ENCODE results near the gene ADAM33. TPM values are rescaled to one million over a fixed set of nuclear protein-coding genes. Genes with fewer than 3 reads are reported as not detected.

ADAM33 gene
- total RNA-seq, 4 donors from 2014 or later, result 2.6 to 6.4 (median 3.1) TPM

- Histone ChIP-seq H3K9me3 (no peaks in the 10 kb centered on the region), H3K27me3 (no peaks in the 10 kb centered on the region), H3K4me1 (no peaks in the 10 kb centered on the region), H3K27ac (no peak overlapping the region), H3K4me3 (no peak overlapping the region), H3K36me3 (peaks cover 0 to 36% of the 10 kb centered on the region in 2 donors)
- no peak for ATAC-seq
- in situ Hi-C loops (cut with MboI; ENCODE audit: low sequenced_read_pairs in 4 of 4) (no loop called here), intact Hi-C loops (cut with DNase I; ENCODE audit: low total_unique reads) (no loop called here)
- TF ChIP-seq POLR2A (IDR thresholded peaks at IDR 0.05), result no peak
- TF ChIP-seq, protein P1, sequence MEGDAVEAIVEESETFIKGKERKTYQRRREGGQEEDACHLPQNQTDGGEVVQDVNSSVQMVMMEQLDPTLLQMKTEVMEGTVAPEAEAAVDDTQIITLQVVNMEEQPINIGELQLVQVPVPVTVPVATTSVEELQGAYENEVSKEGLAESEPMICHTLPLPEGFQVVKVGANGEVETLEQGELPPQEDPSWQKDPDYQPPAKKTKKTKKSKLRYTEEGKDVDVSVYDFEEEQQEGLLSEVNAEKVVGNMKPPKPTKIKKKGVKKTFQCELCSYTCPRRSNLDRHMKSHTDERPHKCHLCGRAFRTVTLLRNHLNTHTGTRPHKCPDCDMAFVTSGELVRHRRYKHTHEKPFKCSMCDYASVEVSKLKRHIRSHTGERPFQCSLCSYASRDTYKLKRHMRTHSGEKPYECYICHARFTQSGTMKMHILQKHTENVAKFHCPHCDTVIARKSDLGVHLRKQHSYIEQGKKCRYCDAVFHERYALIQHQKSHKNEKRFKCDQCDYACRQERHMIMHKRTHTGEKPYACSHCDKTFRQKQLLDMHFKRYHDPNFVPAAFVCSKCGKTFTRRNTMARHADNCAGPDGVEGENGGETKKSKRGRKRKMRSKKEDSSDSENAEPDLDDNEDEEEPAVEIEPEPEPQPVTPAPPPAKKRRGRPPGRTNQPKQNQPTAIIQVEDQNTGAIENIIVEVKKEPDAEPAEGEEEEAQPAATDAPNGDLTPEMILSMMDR (IDR thresholded peaks at IDR 0.05 in 4 of 5, conservative IDR thresholded peaks at IDR 0.05 in 1 of 5), result no peak
- DNase-seq, result no peak
These were observed 30.4 kb downstream of the ADAM33 start for GRCh38 chr20:3651204-3651962.

DNA sequence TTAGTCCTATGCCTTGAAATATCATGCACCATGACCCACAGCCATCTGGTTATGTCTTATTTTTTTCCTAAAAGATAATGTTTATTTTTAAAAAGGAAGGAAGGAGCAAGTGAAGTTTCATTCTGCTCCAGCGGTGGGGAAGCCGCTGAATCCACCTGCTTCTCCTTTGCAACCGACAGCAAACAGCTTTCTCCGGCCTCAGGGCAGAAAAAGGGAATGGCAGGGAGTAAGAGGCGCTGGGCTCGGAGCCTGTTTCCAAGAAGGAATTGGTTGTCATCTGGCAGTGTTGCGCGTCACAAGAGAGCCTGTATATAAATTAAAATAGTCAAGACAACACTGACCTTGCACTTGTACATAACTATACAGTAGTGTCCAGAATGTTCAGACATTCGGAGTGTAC, 32.9 kb downstream of the ADAM33 start:
- no peak for TF ChIP-seq POLR2A (IDR thresholded peaks at IDR 0.05)
- TF ChIP-seq, protein P1 (IDR thresholded peaks at IDR 0.05 in 4 of 5, conservative IDR thresholded peaks at IDR 0.05 in 1 of 5), result no peak
- in situ Hi-C loops (cut with MboI; ENCODE audit: low sequenced_read_pairs in 4 of 4), result no loop called here
- no peak overlapping the region for H3K27ac ChIP-seq
- H3K4me1 ChIP-seq, result no peaks in the 10 kb centered on the region
- no peaks in the 10 kb centered on the region for H3K9me3 ChIP-seq
- peaks cover 0 to 57% of the 10 kb centered on the region in 2 donors for H3K36me3 ChIP-seq
- no peak overlapping the region for H3K4me3 ChIP-seq
- intact Hi-C loops (cut with DNase I; ENCODE audit: low total_unique reads), result no loop called here
- H3K27me3 ChIP-seq, result no peaks in the 10 kb centered on the region
- no peak for DNase-seq
- ATAC-seq, result no peak

DNA sequence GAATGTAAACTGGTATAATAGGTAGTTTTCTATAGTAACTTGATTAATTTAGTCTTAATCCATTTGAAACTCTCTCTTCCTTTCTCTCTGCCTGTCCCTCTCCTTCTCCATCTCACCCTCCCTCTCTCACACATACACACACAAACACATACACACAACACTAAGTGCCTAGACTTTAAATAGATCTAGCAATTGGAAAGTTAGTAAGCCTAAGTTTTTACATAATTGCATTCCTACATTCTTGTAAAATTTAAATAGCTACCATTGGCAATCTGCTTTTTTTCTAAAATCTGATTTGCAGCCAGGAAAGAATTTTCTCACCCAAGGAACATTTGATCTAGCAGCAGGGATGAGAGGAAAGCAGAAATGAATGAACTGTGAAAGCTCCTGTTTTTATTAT, 34.3 kb downstream of the ADAM33 start:
- H3K4me3 ChIP-seq, result no peak overlapping the region
- H3K9me3 ChIP-seq, result no peaks in the 10 kb centered on the region
- intact Hi-C loops (cut with DNase I; ENCODE audit: low total_unique reads) (no loop called here), in situ Hi-C loops (cut with MboI; ENCODE audit: low sequenced_read_pairs in 4 of 4) (no loop called here)
- H3K4me1 ChIP-seq, result no peaks in the 10 kb centered on the region
- H3K36me3 ChIP-seq, result peaks cover 0 to 57% of the 10 kb centered on the region in 2 donors
- no peaks in the 10 kb centered on the region for H3K27me3 ChIP-seq
- DNase-seq (no peak), ATAC-seq (no peak)
- TF ChIP-seq POLR2A (IDR thresholded peaks at IDR 0.05), result no peak
- TF ChIP-seq, protein P1 (IDR thresholded peaks at IDR 0.05 in 4 of 5, conservative IDR thresholded peaks at IDR 0.05 in 1 of 5), result no peak
- no peak overlapping the region for H3K27ac ChIP-seq

DNA sequence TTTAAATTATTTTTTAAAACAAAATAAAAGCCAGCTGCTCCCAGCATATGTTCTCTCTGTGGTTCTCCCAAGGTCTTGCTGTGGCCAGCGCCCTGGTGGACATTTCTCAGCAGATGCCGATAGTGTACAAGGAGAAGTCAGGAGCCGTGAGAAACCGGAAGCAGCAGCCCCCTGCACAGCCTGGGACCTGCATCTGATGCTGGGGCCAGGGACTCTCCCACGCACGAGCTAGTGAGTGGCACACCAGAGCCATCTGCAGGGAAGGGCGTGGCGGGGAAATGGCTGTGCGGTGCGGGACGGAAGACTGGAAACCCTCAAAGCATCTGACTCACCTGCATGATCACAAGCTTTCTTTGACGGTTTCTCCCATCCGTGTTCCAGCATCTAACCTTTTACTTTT, 35.2 kb downstream of the ADAM33 start:
- Histone ChIP-seq H3K27ac (no peak overlapping the region), H3K4me3 (no peak overlapping the region), H3K27me3 (no peaks in the 10 kb centered on the region), H3K4me1 (no peaks in the 10 kb centered on the region), H3K9me3 (no peaks in the 10 kb centered on the region), H3K36me3 (peaks cover 0 to 66% of the 10 kb centered on the region in 2 donors)
- intact Hi-C loops (cut with DNase I; ENCODE audit: low total_unique reads), result no loop called here
- ATAC-seq, result no peak
- no peak for TF ChIP-seq POLR2A (IDR thresholded peaks at IDR 0.05)
- TF ChIP-seq, protein P1 (IDR thresholded peaks at IDR 0.05 in 4 of 5, conservative IDR thresholded peaks at IDR 0.05 in 1 of 5), result no peak
- DNase-seq, result no peak
- in situ Hi-C loops (cut with MboI; ENCODE audit: low sequenced_read_pairs in 4 of 4), result no loop called here

DNA sequence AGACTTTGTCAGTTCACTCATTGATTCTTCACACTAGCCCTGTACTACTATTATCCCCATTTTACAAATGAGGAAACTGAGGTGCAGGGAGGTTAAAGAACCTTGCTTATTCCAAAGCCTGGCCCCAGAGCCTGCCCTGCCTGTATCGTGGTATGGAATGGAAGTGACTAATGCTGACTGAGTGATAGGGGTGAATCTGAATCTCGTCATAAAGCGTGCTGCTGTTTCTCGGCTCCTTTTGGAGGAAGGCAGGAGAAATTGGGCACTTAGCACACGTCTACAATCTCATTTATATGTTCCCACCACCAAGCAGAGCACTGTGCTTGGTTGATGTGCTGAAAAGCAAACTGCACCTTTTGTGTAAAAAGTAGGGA, 35.8 kb downstream of the ADAM33 start:
- Histone ChIP-seq H3K27me3 (no peaks in the 10 kb centered on the region), H3K4me1 (no peaks in the 10 kb centered on the region), H3K36me3 (peaks cover 0 to 70% of the 10 kb centered on the region in 2 donors), H3K27ac (no peak overlapping the region), H3K4me3 (no peak overlapping the region), H3K9me3 (no peaks in the 10 kb centered on the region)
- ATAC-seq, result no peak
- no peak for DNase-seq
- intact Hi-C loops (cut with DNase I; ENCODE audit: low total_unique reads), result no loop called here
- no peak for TF ChIP-seq POLR2A (IDR thresholded peaks at IDR 0.05)
- TF ChIP-seq, protein P1 (IDR thresholded peaks at IDR 0.05 in 4 of 5, conservative IDR thresholded peaks at IDR 0.05 in 1 of 5), result no peak
- in situ Hi-C loops (cut with MboI; ENCODE audit: low sequenced_read_pairs in 4 of 4), result no loop called here

All from gastrocnemius medialis (tissue), 4 donors.